Breast epithelium (tissue), 4 donors: Measurements from ENCODE around the gene COL5A1. TPM values are rescaled to one million over a fixed set of nuclear protein-coding genes. Genes with fewer than 3 reads are reported as not detected.
A peak's percentile ranks its signal among the peaks of the same experiment; 100 is the strongest.

Source experiments
- DNase-seq, 2 donors: peaks; one replicate each; pipeline ENCODE4 v3.0.0-alpha.2; 2019; ENCODE audit warnings: low spot score in 2 of 2
- H3K27ac ChIP-seq, 2 donors: fragments of 200-600 bp; sonication (generic) in 1 of 2; one replicate each; pipeline ENCODE4 v1.5.1; 2016 to 2019; ENCODE audit warnings: mild to moderate bottlenecking in 1 of 2
- H3K27me3 ChIP-seq, 2 donors: fragments of 200-600 bp; sonication (generic) in 1 of 2; one replicate each; pipeline versions ENCODE4 v1.5.1 to v1.6.0; 2017 to 2019; ENCODE audit warnings: control low read depth in 1 of 2, mild to moderate bottlenecking in 1 of 2
- H3K36me3 ChIP-seq: fragments of 200-600 bp; one replicate; pipeline ENCODE4 v1.5.1; 2019
- H3K4me1 ChIP-seq, 2 donors: fragments of 200-600 bp; sonication (generic); one replicate each; pipeline ENCODE4 v1.5.1; 2016 to 2019; ENCODE audit warnings: control low read depth in 1 of 2
- H3K4me3 ChIP-seq, 3 donors: fragments of 200-600 bp; sonication (generic); 1 replicate in 2 of 3; 2 replicates in 1 of 3; pipeline ENCODE4 v1.5.1; 2016 to 2019; ENCODE audit warnings: mild to moderate bottlenecking in 3 of 3, moderate library complexity in 2 of 3
- H3K9me3 ChIP-seq, 2 donors: fragments of 200-600 bp; sonication (generic) in 1 of 2; one replicate each; pipeline ENCODE4 v1.5.1; 2016 to 2019; ENCODE audit warnings: control low read depth in 1 of 2
- POLR2A ChIP-seq: fragments of 450-650 bp; IDR thresholded peaks from one replicate; pipeline ENCODE4 v1.6.1; 2016; ENCODE audit warnings: antibody characterized with exemption, mild to moderate bottlenecking, moderate library complexity
- POLR2AphosphoS5 ChIP-seq, 3 donors: sonication (generic); formaldehyde crosslinking; IDR thresholded peaks; one replicate each; pipeline ENCODE4 v1.6.1; 2017; ENCODE audit warnings: antibody characterized with exemption in 3 of 3
- intact Hi-C: fragments of 100-400 bp; cut with DNase I; formaldehyde crosslinking; loops from one replicate; pipeline ENCODE4 v1.15.1; 2023; ENCODE audit warnings: low total_unique reads
- total RNA-seq, 3 donors: library from RNA; depleted of rRNA; stranded (reverse); fragments of >200 nt; gene quantifications; one replicate each; pipeline ENCODE4 v1.1.0, GENCODE V29; 2016
- TF ChIP-seq, protein P1 (sequence below), 3 donors: fragments of 450-650 bp; IDR thresholded peaks; one replicate each; pipeline ENCODE4 v1.5.1; 2016 to 2017; ENCODE audit warnings: antibody characterized with exemption in 3 of 3, mild to moderate bottlenecking in 3 of 3, moderate library complexity in 3 of 3

The COL5A1 gene
- total RNA-seq, 3 donors from 2014 or later = 12.1 to 17.0 (median 15.4) TPM

DNA sequence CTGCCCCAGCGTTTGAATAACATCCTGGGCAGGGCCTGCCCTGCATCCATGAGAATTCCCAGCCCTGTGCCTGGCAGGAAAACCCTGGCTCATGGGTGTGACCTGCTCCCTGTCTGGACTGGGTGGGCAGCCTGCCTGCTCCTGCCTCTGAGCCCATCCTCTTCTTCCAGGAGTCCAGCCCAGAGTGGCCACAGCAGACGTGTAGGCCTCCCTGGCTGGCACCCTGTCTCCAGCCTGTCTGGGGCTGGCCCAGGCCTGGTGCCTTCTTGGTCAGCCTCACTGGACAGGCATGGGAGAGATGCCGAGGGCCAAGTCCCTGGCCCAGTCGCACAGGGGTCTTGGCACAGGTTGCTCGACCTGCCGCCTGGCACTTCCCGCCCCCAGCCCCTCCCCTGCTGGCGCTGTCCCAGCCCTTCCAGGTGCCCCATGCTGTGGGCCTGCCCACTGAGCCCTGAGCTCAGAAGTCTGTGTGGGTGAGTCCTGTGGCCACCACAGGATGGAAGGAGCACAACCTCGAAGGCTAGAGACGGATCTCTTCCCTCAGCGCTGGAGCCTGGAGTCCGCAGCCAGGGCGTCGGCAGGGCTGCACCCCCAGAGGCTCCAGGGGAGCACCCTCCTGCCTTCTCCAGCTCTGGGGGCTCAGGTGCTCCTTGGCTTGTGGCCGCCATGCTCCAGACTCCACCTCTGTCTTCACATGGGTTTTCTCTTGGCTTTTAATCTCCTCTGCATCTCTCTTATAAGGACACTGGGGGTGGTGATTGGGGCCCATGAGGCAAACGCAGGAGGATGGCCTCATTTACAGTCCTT is 11.8 kb upstream of the COL5A1 start:
- Histone ChIP-seq H3K27me3 (peaks cover 0 to 23% of the 10 kb centered on the region in 2 donors), H3K9me3 (no peaks in the 10 kb centered on the region), H3K27ac (no peak overlapping the region), H3K4me1 (no peaks in the 10 kb centered on the region), H3K36me3 (no peaks in the 10 kb centered on the region), H3K4me3 (no peak overlapping the region)
- peak in 1 of 2 donors; percentile 38 for DNase-seq
- no peak for TF ChIP-seq POLR2AphosphoS5 (IDR thresholded peaks at IDR 0.05)
- TF ChIP-seq, protein P1, sequence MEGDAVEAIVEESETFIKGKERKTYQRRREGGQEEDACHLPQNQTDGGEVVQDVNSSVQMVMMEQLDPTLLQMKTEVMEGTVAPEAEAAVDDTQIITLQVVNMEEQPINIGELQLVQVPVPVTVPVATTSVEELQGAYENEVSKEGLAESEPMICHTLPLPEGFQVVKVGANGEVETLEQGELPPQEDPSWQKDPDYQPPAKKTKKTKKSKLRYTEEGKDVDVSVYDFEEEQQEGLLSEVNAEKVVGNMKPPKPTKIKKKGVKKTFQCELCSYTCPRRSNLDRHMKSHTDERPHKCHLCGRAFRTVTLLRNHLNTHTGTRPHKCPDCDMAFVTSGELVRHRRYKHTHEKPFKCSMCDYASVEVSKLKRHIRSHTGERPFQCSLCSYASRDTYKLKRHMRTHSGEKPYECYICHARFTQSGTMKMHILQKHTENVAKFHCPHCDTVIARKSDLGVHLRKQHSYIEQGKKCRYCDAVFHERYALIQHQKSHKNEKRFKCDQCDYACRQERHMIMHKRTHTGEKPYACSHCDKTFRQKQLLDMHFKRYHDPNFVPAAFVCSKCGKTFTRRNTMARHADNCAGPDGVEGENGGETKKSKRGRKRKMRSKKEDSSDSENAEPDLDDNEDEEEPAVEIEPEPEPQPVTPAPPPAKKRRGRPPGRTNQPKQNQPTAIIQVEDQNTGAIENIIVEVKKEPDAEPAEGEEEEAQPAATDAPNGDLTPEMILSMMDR (IDR thresholded peaks at IDR 0.05) = no peak
- no peak for TF ChIP-seq POLR2A
- intact Hi-C loops = no loop called here

DNA sequence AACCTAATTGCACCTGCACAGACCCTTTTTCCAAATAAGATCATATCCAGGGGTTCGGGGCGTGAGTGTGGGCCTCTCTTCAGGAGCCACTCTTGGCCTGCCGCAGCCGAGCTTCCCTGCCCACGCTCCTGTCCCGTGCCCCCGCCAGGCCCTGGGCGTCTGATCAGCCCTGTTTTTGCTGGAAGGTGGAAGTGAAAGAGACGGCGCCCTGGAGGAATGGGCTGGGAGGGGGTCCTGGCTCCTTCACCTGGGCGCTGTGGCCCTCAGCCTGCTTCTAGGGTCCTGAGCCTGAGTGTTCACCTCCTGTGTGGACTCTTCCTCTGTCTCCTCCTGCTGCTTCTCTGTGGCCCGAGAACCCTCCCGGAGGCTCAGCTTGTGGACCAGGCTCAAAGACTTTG is 11.2 kb upstream of the COL5A1 start:
- Histone ChIP-seq H3K27ac (no peak overlapping the region), H3K4me3 (no peak overlapping the region), H3K9me3 (no peaks in the 10 kb centered on the region), H3K36me3 (no peaks in the 10 kb centered on the region), H3K27me3 (peaks cover 0 to 23% of the 10 kb centered on the region in 2 donors), H3K4me1 (no peaks in the 10 kb centered on the region)
- TF ChIP-seq, protein P1 (IDR thresholded peaks at IDR 0.05) = no peak
- no peak for TF ChIP-seq POLR2A
- TF ChIP-seq POLR2AphosphoS5 (IDR thresholded peaks at IDR 0.05) = no peak
- DNase-seq = peak in 1 of 2 donors; percentile 43
- intact Hi-C loops = no loop called here

DNA sequence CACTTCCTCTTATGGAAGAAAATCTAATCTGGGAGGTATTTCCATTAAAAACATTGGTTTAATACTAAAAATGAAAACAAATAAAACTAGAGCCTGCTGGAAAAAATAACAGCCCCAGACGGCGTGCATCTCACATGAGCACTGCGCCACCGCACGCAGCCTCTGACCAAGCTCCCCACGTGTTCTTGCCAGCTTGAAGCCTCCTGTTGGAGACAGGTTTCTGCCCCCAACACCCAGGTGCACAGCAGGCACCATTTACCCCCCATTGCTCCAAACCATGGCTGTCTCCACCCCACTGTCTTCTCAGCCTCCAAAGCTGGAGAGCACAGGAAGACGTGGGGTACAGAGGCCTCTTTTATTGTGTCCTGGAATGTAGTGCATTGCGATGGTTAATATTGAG is 10.7 kb upstream of the COL5A1 start:
- peak in 1 of 2 donors; percentile 2 for DNase-seq
- TF ChIP-seq, protein P1 (IDR thresholded peaks at IDR 0.05) = no peak
- TF ChIP-seq POLR2A = no peak
- Histone ChIP-seq H3K9me3 (no peaks in the 10 kb centered on the region), H3K36me3 (no peaks in the 10 kb centered on the region), H3K27ac (no peak overlapping the region), H3K4me1 (no peaks in the 10 kb centered on the region), H3K27me3 (peaks cover 0 to 23% of the 10 kb centered on the region in 2 donors), H3K4me3 (no peak overlapping the region)
- intact Hi-C loops = no loop called here

DNA sequence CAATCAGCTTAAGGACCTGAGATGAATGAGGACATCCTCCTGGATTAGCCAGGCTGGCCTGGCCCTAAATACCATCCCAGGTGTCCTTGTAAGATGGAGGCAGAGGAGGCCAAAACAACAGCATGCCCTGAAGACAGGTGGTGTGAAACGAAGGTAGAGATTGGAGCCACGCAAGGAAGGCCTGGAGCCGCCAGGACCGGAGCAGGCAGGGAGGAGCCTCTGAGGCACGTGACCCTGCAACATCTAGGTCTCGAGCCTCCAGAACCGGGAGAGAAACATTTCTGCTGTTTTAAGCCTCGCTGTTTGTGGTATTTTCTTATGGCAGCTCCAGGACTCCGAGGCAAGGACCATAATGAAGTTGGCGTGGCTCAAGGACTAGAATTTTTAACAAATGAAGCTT is 9.7 kb upstream of the COL5A1 start:
- Histone ChIP-seq H3K27ac (no peak overlapping the region), H3K9me3 (no peaks in the 10 kb centered on the region), H3K4me3 (no peak overlapping the region), H3K27me3 (peaks cover 0 to 23% of the 10 kb centered on the region in 2 donors), H3K4me1 (no peaks in the 10 kb centered on the region), H3K36me3 (no peaks in the 10 kb centered on the region)
- peak in 1 of 2 donors; percentile 35 for DNase-seq
- intact Hi-C loops = no loop called here
- TF ChIP-seq, protein P1 (IDR thresholded peaks at IDR 0.05) = no peak
- no peak for TF ChIP-seq POLR2A
- TF ChIP-seq POLR2AphosphoS5 (IDR thresholded peaks at IDR 0.05) = no peak

DNA sequence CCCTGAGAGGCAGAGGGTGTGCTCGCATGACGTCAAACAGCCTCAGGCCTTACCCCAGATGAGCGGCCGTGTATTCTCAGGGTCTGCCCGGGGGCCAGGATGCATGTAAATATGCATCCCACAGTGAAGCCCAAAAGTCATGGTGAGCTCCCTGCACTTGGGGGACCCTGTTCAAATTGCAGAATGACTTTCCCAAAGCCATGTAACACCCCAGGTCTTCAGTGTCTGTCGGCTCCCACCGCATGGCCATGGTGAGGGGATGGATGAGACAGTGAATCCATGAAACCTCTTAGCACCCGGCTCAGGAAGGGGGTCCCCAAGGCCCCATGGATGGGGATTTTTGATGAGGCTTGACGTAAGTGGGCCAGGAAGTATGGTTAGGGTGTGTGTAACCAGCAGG is 9.3 kb upstream of the COL5A1 start:
- H3K4me3 ChIP-seq = no peak overlapping the region
- no peak for TF ChIP-seq POLR2AphosphoS5 (IDR thresholded peaks at IDR 0.05)
- no peak for TF ChIP-seq POLR2A
- TF ChIP-seq, protein P1 (IDR thresholded peaks at IDR 0.05) = no peak
- no peaks in the 10 kb centered on the region for H3K4me1 ChIP-seq
- H3K27me3 ChIP-seq = peaks cover 0 to 23% of the 10 kb centered on the region in 2 donors
- no peak overlapping the region for H3K27ac ChIP-seq
- intact Hi-C loops = no loop called here
- H3K9me3 ChIP-seq = no peaks in the 10 kb centered on the region
- no peaks in the 10 kb centered on the region for H3K36me3 ChIP-seq
- DNase-seq = peak in 1 of 2 donors; percentile 33
